Transverse colon (tissue), 4 donors: ENCODE results near the gene GAGE1. TPM values are rescaled to one million over a fixed set of nuclear protein-coding genes. Genes with fewer than 3 reads are reported as not detected.

Experiments
- DNase-seq: peaks from one replicate; pipeline ENCODE4 v3.0.0-alpha.2; 2019
- H3K27ac ChIP-seq, 4 donors: fragments of 200-600 bp; sonication (generic); 2 replicates each; pipeline ENCODE4 v1.5.1; 2016 to 2018; ENCODE audit warnings: inconsistent platforms in 4 of 4
- H3K27me3 ChIP-seq: fragments of 200-600 bp; sonication (generic); 2 replicates; pipeline ENCODE4 v1.5.1; 2017; ENCODE audit warnings: inconsistent platforms
- H3K36me3 ChIP-seq, 4 donors: fragments of 200-600 bp; sonication (generic); 2 replicates each; pipeline ENCODE4 v1.5.1; 2017 to 2019; ENCODE audit warnings: inconsistent platforms in 4 of 4
- H3K4me1 ChIP-seq, 4 donors: fragments of 200-600 bp; sonication (generic); 2 replicates each; pipeline ENCODE4 v1.5.1; 2017 to 2020; ENCODE audit warnings: inconsistent platforms in 4 of 4
- H3K4me3 ChIP-seq, 4 donors: fragments of 200-600 bp; sonication (generic); 1 replicate in 1 of 4; 2 replicates in 3 of 4; pipeline versions ENCODE4 v1.5.1 to v1.6.1; 2017 to 2019; ENCODE audit warnings: inconsistent platforms in 4 of 4
- H3K9me3 ChIP-seq, 2 donors: fragments of 200-600 bp; sonication (generic); 2 replicates each; pipeline ENCODE4 v1.5.1; 2017 to 2019; ENCODE audit warnings: inconsistent platforms in 2 of 2
- CTCF ChIP-seq, 5 experiments: fragments of 200-600 bp in 3 of 5; fragments of 450-650 bp in 2 of 5; sonication (generic) in 3 of 5; IDR thresholded peaks; 1 replicate in 2 of 5; 2 replicates in 3 of 5; pipeline ENCODE4 v1.5.1; 2016 to 2017; ENCODE audit warnings: antibody characterized with exemption in 5 of 5, inconsistent platforms in 3 of 5, mild to moderate bottlenecking in 2 of 5, moderate library complexity in 1 of 5
- EP300 ChIP-seq: sonication (generic); formaldehyde crosslinking; IDR thresholded peaks from one replicate; pipeline ENCODE4 v1.6.1; 2017; ENCODE audit warnings: antibody characterized with exemption, low read depth
- POLR2A ChIP-seq: fragments of 450-650 bp; IDR thresholded peaks from one replicate; pipeline ENCODE4 v1.6.1; 2016; ENCODE audit warnings: antibody characterized with exemption, mild to moderate bottlenecking, moderate library complexity
- POLR2AphosphoS5 ChIP-seq, 3 donors: sonication (generic); formaldehyde crosslinking; IDR thresholded peaks; one replicate each; pipeline ENCODE4 v1.6.1; 2016; ENCODE audit warnings: antibody characterized with exemption in 3 of 3
- whole genome bisulfite sequencing, 2 donors: methylation state at CpG; one replicate each; pipeline ENCODE4 v1.1.5; 2018; ENCODE audit warnings: low coverage in 1 of 2; 5-methylcytosine and 5-hydroxymethylcytosine counted together
- in situ Hi-C, 4 donors: fragments of 200-750 bp; cut with MboI; loops; one replicate each; pipeline versions ENCODE4 v1.15.0 to v1.15.1; 2017; ENCODE audit warnings: low sequenced_read_pairs in 3 of 4, low pct_ligation_motif_present in 1 of 4, low pct_unique_long_range_greater_than_20kb in 1 of 4
- intact Hi-C: fragments of 100-400 bp; cut with DNase I; formaldehyde crosslinking; loops from one replicate; pipeline ENCODE4 v1.15.1; 2023; ENCODE audit warnings: low total_unique reads
- total RNA-seq, 4 donors: library from RNA; depleted of rRNA; stranded (reverse); fragments of >200 nt; gene quantifications; one replicate each; pipeline ENCODE4 v1.1.0, GENCODE V29; 2016

The GAGE1 gene
- total RNA-seq, 4 donors from 2014 or later: not detected

GRCh38 chrX:49656533-49656932 lies 57.7 kb downstream of the GAGE1 start:
- no peaks in the 10 kb centered on the region for H3K36me3 ChIP-seq
- TF ChIP-seq CTCF (IDR thresholded peaks at IDR 0.05) (no peak), POLR2AphosphoS5 (IDR thresholded peaks at IDR 0.05) (no peak), POLR2A (no peak), EP300 (no peak)
- H3K4me3 ChIP-seq: no peak overlapping the region
- DNase-seq: no peak
- H3K4me1 ChIP-seq: no peaks in the 10 kb centered on the region
- in situ Hi-C loops (no loop called here), intact Hi-C loops (no loop called here)
- 59% methylated on average over 3 of the region's 3 CpGs; no CpG with 5 or more reads in 1 of the 2 donors for WGBS, 2 donors
- no peaks in the 10 kb centered on the region for H3K27me3 ChIP-seq
- H3K9me3 ChIP-seq: no peaks in the 10 kb centered on the region
- H3K27ac ChIP-seq: no peak overlapping the region

Other genes with a start within 250 kb of the GAGE1 start
- gene GAGE12C, start 66.8 kb upstream of the GAGE1 start, total RNA-seq: not detected
- not detected for gene GAGE12D, start 57.3 kb upstream of the GAGE1 start, total RNA-seq
- gene GAGE12E, start 47.7 kb upstream of the GAGE1 start, total RNA-seq: not detected
- not detected for gene GAGE12F, start 38.2 kb upstream of the GAGE1 start, total RNA-seq
- gene GAGE12G, start 28.6 kb upstream of the GAGE1 start, total RNA-seq: not detected
- not detected for gene GAGE12H, start 19.1 kb upstream of the GAGE1 start, total RNA-seq
- not detected for gene GAGE2A, start 9.5 kb upstream of the GAGE1 start, total RNA-seq
- not detected for gene PAGE1, start 97.0 kb downstream of the GAGE1 start, total RNA-seq
- not detected for gene PAGE4, start 230.3 kb downstream of the GAGE1 start, total RNA-seq